DOHH2 (cell line): Measurements from ENCODE around the gene SLC1A1.

Experiments used
- H3F3A ChIP-seq: fragments of 200-600 bp; sonication (generic), shearing (Covaris generic); 2 replicates; pipeline ENCODE4 v1.6.0; 2016; ENCODE audit warnings: antibody characterized with exemption, mild to moderate bottlenecking; ENCODE audit not compliant: control insufficient read depth, insufficient read depth
- H3K27ac ChIP-seq: fragments of 200-600 bp; sonication (generic); 2 replicates; pipeline ENCODE4 v1.5.1; 2014; ENCODE audit warnings: low read depth, mild to moderate bottlenecking, low read length, moderate library complexity
- H3K27me3 ChIP-seq: fragments of 200-600 bp; sonication (generic); 2 replicates; pipeline ENCODE4 v1.6.1; 2014; ENCODE audit warnings: mild to moderate bottlenecking, low read length, mixed read lengths; ENCODE audit not compliant: control insufficient read depth
- H3K36me3 ChIP-seq: fragments of 200-600 bp; sonication (generic); 2 replicates; pipeline ENCODE4 v1.6.1; 2014; ENCODE audit warnings: mild to moderate bottlenecking, low read length, moderate library complexity, mixed read lengths; ENCODE audit not compliant: control insufficient read depth
- H3K4me1 ChIP-seq: fragments of 200-600 bp; sonication (generic); 2 replicates; pipeline ENCODE4 v1.6.1; 2014; ENCODE audit warnings: mild to moderate bottlenecking, low read length, mixed read lengths; ENCODE audit not compliant: control insufficient read depth
- H3K4me2 ChIP-seq: fragments of 200-600 bp; sonication (generic); 2 replicates; pipeline ENCODE4 v1.6.0; 2014; ENCODE audit warnings: mild to moderate bottlenecking, low read length, moderate library complexity
- H3K4me3 ChIP-seq: fragments of 200-600 bp; sonication (generic); 2 replicates; pipeline ENCODE4 v1.5.1; 2014; ENCODE audit warnings: mild to moderate bottlenecking, low read length, mixed read lengths
- H3K79me2 ChIP-seq: fragments of 200-600 bp; sonication (generic); 2 replicates; pipeline ENCODE4 v1.6.1; 2014; ENCODE audit warnings: mild to moderate bottlenecking, low read length, mixed read lengths; ENCODE audit not compliant: control insufficient read depth
- H3K9me2 ChIP-seq: fragments of 200-600 bp; sonication (generic); replicated peaks from 2 replicates; pipeline ENCODE4 v1.6.1; 2014; ENCODE audit warnings: mild to moderate bottlenecking, low read length, mixed read lengths; ENCODE audit not compliant: control insufficient read depth
- H3K9me3 ChIP-seq: fragments of 200-600 bp; sonication (generic); 2 replicates; pipeline ENCODE4 v1.6.1; 2014; ENCODE audit warnings: antibody characterized with exemption, low read length, mixed read lengths; ENCODE audit not compliant: control insufficient read depth, insufficient read depth
- H4K20me1 ChIP-seq: fragments of 200-600 bp; sonication (generic); 2 replicates; pipeline ENCODE4 v1.6.0; 2014; ENCODE audit warnings: low read depth, mild to moderate bottlenecking, antibody characterized with exemption, low read length, moderate library complexity; ENCODE audit not compliant: control insufficient read depth, insufficient read depth
- EZH2phosphoT487 ChIP-seq: fragments of 200-600 bp; sonication (generic); IDR thresholded peaks from 2 replicates; pipeline ENCODE4 v1.6.1; 2017; ENCODE audit warnings: borderline replicate concordance, mild to moderate bottlenecking, antibody characterized with exemption, low read length, moderate library complexity, mixed read lengths
- TF ChIP-seq, protein P1 (sequence below): fragments of 200-600 bp; sonication (generic); IDR thresholded peaks from one replicate; pipeline ENCODE4 v1.5.1; 2014; ENCODE audit warnings: antibody characterized with exemption, mild to moderate bottlenecking, low read depth, low read length; ENCODE audit not compliant: poor library complexity, severe bottlenecking

SLC1A1 gene

DNA sequence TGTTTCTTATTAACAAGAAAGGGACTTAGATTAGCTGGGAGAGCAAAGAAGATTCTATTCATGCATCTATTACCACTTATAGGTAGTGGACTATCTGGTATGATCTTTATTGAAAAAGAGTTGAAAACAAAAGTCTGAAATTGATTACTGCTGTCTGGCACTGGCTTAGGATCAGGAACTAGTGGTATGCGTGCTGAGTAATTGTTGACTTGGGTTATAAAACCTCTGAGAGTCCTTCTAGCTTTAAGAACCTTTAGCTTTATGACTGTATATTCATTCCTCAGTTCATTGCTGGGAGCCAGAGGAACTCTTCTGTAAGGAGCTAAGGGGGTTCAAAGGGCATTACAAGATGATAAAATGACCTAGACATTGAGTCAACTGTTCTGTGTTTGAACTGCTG is 7.6 kb downstream of the SLC1A1 start:
- TF ChIP-seq, protein P1, sequence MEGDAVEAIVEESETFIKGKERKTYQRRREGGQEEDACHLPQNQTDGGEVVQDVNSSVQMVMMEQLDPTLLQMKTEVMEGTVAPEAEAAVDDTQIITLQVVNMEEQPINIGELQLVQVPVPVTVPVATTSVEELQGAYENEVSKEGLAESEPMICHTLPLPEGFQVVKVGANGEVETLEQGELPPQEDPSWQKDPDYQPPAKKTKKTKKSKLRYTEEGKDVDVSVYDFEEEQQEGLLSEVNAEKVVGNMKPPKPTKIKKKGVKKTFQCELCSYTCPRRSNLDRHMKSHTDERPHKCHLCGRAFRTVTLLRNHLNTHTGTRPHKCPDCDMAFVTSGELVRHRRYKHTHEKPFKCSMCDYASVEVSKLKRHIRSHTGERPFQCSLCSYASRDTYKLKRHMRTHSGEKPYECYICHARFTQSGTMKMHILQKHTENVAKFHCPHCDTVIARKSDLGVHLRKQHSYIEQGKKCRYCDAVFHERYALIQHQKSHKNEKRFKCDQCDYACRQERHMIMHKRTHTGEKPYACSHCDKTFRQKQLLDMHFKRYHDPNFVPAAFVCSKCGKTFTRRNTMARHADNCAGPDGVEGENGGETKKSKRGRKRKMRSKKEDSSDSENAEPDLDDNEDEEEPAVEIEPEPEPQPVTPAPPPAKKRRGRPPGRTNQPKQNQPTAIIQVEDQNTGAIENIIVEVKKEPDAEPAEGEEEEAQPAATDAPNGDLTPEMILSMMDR, result no peak
- no peak for TF ChIP-seq EZH2phosphoT487
- H3K4me3 ChIP-seq, result no peak overlapping the region

GRCh38 chr9:4499917-4500316 is 9.6 kb downstream of the SLC1A1 start:
- TF ChIP-seq, protein P1, result no peak
- TF ChIP-seq EZH2phosphoT487, result no peak
- H3F3A ChIP-seq, result no peaks in the 10 kb centered on the region
- H3K4me1 ChIP-seq, result peaks cover 18% of the 10 kb centered on the region
- H3K4me2 ChIP-seq, result no peak overlapping the region
- no peaks in the 10 kb centered on the region for H4K20me1 ChIP-seq
- no peaks in the 10 kb centered on the region for H3K36me3 ChIP-seq
- no peaks in the 10 kb centered on the region for H3K79me2 ChIP-seq
- H3K27me3 ChIP-seq, result no peaks in the 10 kb centered on the region
- H3K9me3 ChIP-seq, result no peaks in the 10 kb centered on the region
- no peaks in the 10 kb centered on the region for H3K9me2 ChIP-seq
- H3K4me3 ChIP-seq, result no peak overlapping the region
- H3K27ac ChIP-seq, result no peak overlapping the region

More for the DNA sequence above, 7.6 kb downstream of the SLC1A1 start:
- Histone ChIP-seq H3K36me3 (no peaks in the 10 kb centered on the region), H3K79me2 (no peaks in the 10 kb centered on the region), H3K4me1 (peaks cover 25% of the 10 kb centered on the region), H3K9me3 (no peaks in the 10 kb centered on the region), H3K27me3 (no peaks in the 10 kb centered on the region), H3K4me2 (no peak overlapping the region), H3K9me2 (no peaks in the 10 kb centered on the region), H4K20me1 (no peaks in the 10 kb centered on the region), H3K27ac (no peak overlapping the region), H3F3A (no peaks in the 10 kb centered on the region)

DNA sequence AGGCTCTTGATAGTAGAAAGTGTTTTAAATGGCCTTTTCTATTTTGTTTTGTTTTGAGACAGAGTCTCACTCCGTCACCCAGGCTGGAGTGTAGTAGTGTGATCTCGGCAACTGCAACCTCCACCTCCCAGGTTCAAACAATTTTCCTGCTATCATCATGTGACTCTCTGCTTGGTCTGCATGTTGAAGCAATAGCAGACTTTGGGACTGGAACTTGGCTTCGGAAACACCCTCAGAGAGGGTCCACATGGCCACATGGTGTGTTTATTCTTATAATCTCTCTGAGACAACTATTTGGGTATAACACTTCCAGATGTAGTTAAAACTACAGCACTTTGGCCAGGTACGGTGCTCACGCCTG is 10.9 kb downstream of the SLC1A1 start:
- no peaks in the 10 kb centered on the region for H3K27me3 ChIP-seq
- no peaks in the 10 kb centered on the region for H3K9me2 ChIP-seq
- no peaks in the 10 kb centered on the region for H3K36me3 ChIP-seq
- H3F3A ChIP-seq, result no peaks in the 10 kb centered on the region
- H3K4me2 ChIP-seq, result no peak overlapping the region
- H3K9me3 ChIP-seq, result no peaks in the 10 kb centered on the region
- H3K4me3 ChIP-seq, result no peak overlapping the region
- no peak overlapping the region for H3K27ac ChIP-seq
- TF ChIP-seq, protein P1, result no peak
- TF ChIP-seq EZH2phosphoT487, result no peak
- no peaks in the 10 kb centered on the region for H4K20me1 ChIP-seq
- H3K4me1 ChIP-seq, result peaks cover 6% of the 10 kb centered on the region
- H3K79me2 ChIP-seq, result no peaks in the 10 kb centered on the region

DNA sequence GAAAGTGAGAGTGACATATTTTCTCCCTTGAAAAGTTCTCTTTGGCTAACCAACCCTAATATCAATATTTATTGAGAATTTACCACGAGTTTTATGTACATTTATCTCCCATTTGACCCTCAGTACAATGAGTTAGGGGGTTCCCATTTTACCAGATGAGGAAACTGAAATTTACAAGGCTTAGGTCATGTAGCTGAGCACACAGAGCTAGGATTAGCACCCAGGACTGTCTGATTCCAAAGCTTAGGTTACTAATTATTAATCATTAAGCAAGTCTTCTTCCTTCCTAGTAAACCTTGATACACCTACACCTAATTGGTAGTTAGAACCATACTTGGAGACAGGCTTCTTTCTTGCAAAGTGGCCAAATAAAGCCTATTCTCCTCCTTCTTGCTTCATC is 12.2 kb downstream of the SLC1A1 start:
- Histone ChIP-seq H3F3A (no peaks in the 10 kb centered on the region), H3K9me3 (no peaks in the 10 kb centered on the region), H3K9me2 (no peaks in the 10 kb centered on the region), H3K27ac (no peak overlapping the region), H3K4me2 (no peak overlapping the region), H4K20me1 (no peaks in the 10 kb centered on the region), H3K79me2 (no peaks in the 10 kb centered on the region), H3K4me3 (no peak overlapping the region), H3K4me1 (no peaks in the 10 kb centered on the region), H3K36me3 (no peaks in the 10 kb centered on the region), H3K27me3 (no peaks in the 10 kb centered on the region)
- no peak for TF ChIP-seq EZH2phosphoT487
- TF ChIP-seq, protein P1, result no peak
